Heart left ventricle (tissue), 13 donors: ENCODE measurements around the gene PRKAG3.

Source experiments
- POLR2A ChIP-seq, 2 donors: fragments of 450-650 bp; IDR thresholded peaks; one replicate each; pipeline ENCODE4 v1.6.1; 2017; ENCODE audit warnings: antibody characterized with exemption in 2 of 2, mild to moderate bottlenecking in 2 of 2, moderate library complexity in 2 of 2
- TF ChIP-seq, protein P1 (sequence below), 12 donors: fragments of 200-600 bp; sonication (generic) in 4 of 12; IDR thresholded peaks; one replicate each; pipeline versions ENCODE4 v1.5.0 to v1.8.0; 2018 to 2022; ENCODE audit warnings: antibody characterized with exemption in 12 of 12, mild to moderate bottlenecking in 5 of 12
- donor health status: ischemic (EF 13 %, LVEDD 7.1; RV severe dilation, severe dysfunction).
- donor health status: DM: no; HTN: yes; CAD: no.
- donor health status: DM: no; HTN: no; CAD: no.
- donor health status: ischemic (EF 25% LVEDD 6.9; RV normal size, moderate dysfunction).
- donor health status: ischemic (EF 25% LVEDD 5.7; RV mildly dilated, moderate dysfunction).
- donor health status: ischemic (EF 35%, LVEDD 5.7; RV mildly dilated, moderate dysfunction).
- donor health status: nonischemic (EF 11% LVEDD 7.7; RV severe dilation, severe dysfunction).
- donor health status: DM: yes; HTN: yes; CAD: no.
- donor health status: PGD.
- donor health status: ischemic (EF 29% LVEDD 5.4; RV normal size, mild dysfunction).
- donor health status: nonischemic (EF 23%, LVEDD 6.1; RV moderate dilation, normal function).

DNA sequence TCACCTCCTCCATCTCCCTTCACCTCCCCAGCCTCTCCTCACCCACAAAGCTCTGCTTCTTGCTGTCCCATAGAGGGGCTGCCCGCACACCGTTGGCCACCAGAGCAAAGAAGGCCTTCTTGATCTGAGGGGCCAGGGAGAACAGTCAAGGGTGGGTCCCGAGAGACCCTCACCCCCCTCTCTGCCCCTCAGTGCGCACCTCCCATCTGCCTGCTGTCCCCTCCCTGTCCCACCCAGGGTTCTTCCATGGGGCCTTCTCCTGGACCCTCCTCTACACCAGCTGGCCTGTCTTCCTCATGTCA lies 3.2 kb downstream of the PRKAG3 start:
- TF ChIP-seq, protein P1, sequence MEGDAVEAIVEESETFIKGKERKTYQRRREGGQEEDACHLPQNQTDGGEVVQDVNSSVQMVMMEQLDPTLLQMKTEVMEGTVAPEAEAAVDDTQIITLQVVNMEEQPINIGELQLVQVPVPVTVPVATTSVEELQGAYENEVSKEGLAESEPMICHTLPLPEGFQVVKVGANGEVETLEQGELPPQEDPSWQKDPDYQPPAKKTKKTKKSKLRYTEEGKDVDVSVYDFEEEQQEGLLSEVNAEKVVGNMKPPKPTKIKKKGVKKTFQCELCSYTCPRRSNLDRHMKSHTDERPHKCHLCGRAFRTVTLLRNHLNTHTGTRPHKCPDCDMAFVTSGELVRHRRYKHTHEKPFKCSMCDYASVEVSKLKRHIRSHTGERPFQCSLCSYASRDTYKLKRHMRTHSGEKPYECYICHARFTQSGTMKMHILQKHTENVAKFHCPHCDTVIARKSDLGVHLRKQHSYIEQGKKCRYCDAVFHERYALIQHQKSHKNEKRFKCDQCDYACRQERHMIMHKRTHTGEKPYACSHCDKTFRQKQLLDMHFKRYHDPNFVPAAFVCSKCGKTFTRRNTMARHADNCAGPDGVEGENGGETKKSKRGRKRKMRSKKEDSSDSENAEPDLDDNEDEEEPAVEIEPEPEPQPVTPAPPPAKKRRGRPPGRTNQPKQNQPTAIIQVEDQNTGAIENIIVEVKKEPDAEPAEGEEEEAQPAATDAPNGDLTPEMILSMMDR (IDR thresholded peaks at IDR 0.05) = no peak
- no peak for TF ChIP-seq POLR2A (IDR thresholded peaks at IDR 0.05)
